GM12878 (cell line): ENCODE measurements around the gene DTX4. TPM values are rescaled to one million over a fixed set of nuclear protein-coding genes. Genes with fewer than 3 reads are reported as not detected.

Experiments used
- ATAC-seq: fragments of 200-7000 bp; cut with Tn5 transposase; 3 replicates; pipeline ENCODE4 v1.9.1; 2020; ENCODE audit warnings: mild to moderate bottlenecking, moderate library complexity
- BruUV-seq: library from RNA; stranded (reverse); fragments of 400-500 nt; replicated peaks from 2 replicates; lab custom pipeline; 2021; lab: Mats Ljungman, UMichigan
- CTCF ChIA-PET: fragments of 300-600 bp; sonication (Branson Sonifier 250); formaldehyde crosslinking; extraction: SDS; loops from one replicate; lab custom pipeline; 2021; ENCODE audit warnings: inconsistent platforms; lab: Yijun Ruan, JAX
- POLR2A ChIA-PET: fragments of 350-600 bp; formaldehyde crosslinking; extraction: SDS; loops from one replicate; lab custom pipeline; 2021; ENCODE audit warnings: inconsistent platforms; lab: Charles Lee
- RAD21 ChIA-PET: fragments of 300-600 bp; sonication (Branson Sonifier 250); formaldehyde crosslinking; loops from one replicate; lab custom pipeline; 2023; ENCODE audit warnings: antibody characterized with exemption; ENCODE audit not compliant: unreplicated experiment; lab: Charles Lee
- SMC1A ChIA-PET: fragments of 300-600 bp; sonication (Branson Sonifier 250); formaldehyde crosslinking; loops from one replicate; lab custom pipeline; 2023; ENCODE audit not compliant: unreplicated experiment, uncharacterized antibody; lab: Charles Lee
- DNase-seq: peaks from one replicate; pipeline ENCODE4 v3.0.0-alpha.2; 2011; ENCODE audit warnings: low read depth, low spot score
- FAIRE-seq: peaks from 3 replicates; lab custom pipeline; 2011; peaks lifted over from hg19 to GRCh38; lab: Jason Lieb, UNC
- H2AFZ ChIP-seq: 2 replicates; pipeline ENCODE4 v1.6.0; 2011; ENCODE audit warnings: low read depth, low read length, control low read depth; ENCODE audit not compliant: control insufficient read depth
- H3K27ac ChIP-seq: 2 replicates; pipeline ENCODE4 v1.5.1; 2011; ENCODE audit warnings: control low read depth; ENCODE audit not compliant: control insufficient read depth, insufficient read depth
- H3K27me3 ChIP-seq, 2 experiments: replicated peaks in 1 of 2; 2 replicates each; pipeline versions ENCODE4 v1.6.0 to v1.6.1; 2011; ENCODE audit warnings: low read length in 1 of 2; ENCODE audit not compliant: control insufficient read depth in 2 of 2, insufficient read depth in 2 of 2
- H3K36me3 ChIP-seq, 2 experiments: 2 replicates each; pipeline ENCODE4 v1.5.1; 2011; ENCODE audit warnings: low read length in 1 of 2; ENCODE audit not compliant: control insufficient read depth in 2 of 2, insufficient read depth in 2 of 2
- H3K4me1 ChIP-seq: 2 replicates; pipeline ENCODE4 v1.6.1; 2011; ENCODE audit warnings: mild to moderate bottlenecking, low read length, moderate library complexity, mixed read lengths; ENCODE audit not compliant: control insufficient read depth, insufficient read depth
- H3K4me2 ChIP-seq: 2 replicates; pipeline ENCODE4 v1.6.0; 2011; ENCODE audit warnings: control low read depth; ENCODE audit not compliant: control insufficient read depth, insufficient read depth
- H3K4me3 ChIP-seq: fragments of 200-600 bp; sonication (generic); 2 replicates; pipeline ENCODE4 v1.5.1; 2016
- H3K79me2 ChIP-seq: 2 replicates; pipeline ENCODE4 v1.6.0; 2011; ENCODE audit warnings: low read length; ENCODE audit not compliant: control insufficient read depth, insufficient read depth
- H3K9ac ChIP-seq: 2 replicates; pipeline ENCODE4 v1.8.0; 2011; ENCODE audit warnings: low read length, control low read depth, mixed read lengths; ENCODE audit not compliant: control insufficient read depth, insufficient read depth
- H3K9me3 ChIP-seq: replicated peaks from 3 replicates; pipeline ENCODE4 v1.5.1; 2011; ENCODE audit warnings: mild to moderate bottlenecking, low read length; ENCODE audit not compliant: control insufficient read depth, insufficient read depth
- H4K20me1 ChIP-seq: 2 replicates; pipeline ENCODE4 v1.6.0; 2011; ENCODE audit not compliant: control insufficient read depth, insufficient read depth
- ATF3 ChIP-seq: IDR thresholded peaks from 2 replicates; pipeline ENCODE4 v1.6.1; 2011; ENCODE audit warnings: low read depth, mild to moderate bottlenecking, low read length, moderate library complexity, borderline replicate concordance; ENCODE audit errors: extremely low read depth
- CBFB ChIP-seq: IDR thresholded peaks from 2 replicates; pipeline ENCODE4 v1.6.1; 2016; ENCODE audit warnings: antibody characterized with exemption, low read depth
- CBX5 ChIP-seq: sonication (generic); IDR thresholded peaks from 2 replicates; pipeline ENCODE4 v1.6.1; 2016; ENCODE audit warnings: low read depth, moderate library complexity, mild to moderate bottlenecking, inconsistent platforms
- KAT2A ChIP-seq: conservative IDR thresholded peaks from 2 replicates; pipeline ENCODE4 v1.6.1; 2011; ENCODE audit warnings: low read depth, low read length; ENCODE audit not compliant: control insufficient read depth
- MEF2A ChIP-seq: IDR thresholded peaks from 2 replicates; pipeline ENCODE4 v1.6.1; 2011; ENCODE audit warnings: low read depth, mild to moderate bottlenecking, low read length, moderate library complexity; ENCODE audit not compliant: insufficient read depth
- MTA2 ChIP-seq: fragments of 450-650 bp; IDR thresholded peaks from 2 replicates; pipeline ENCODE4 v1.6.1; 2016; ENCODE audit warnings: low read depth, mild to moderate bottlenecking, moderate library complexity
- NFIC ChIP-seq: IDR thresholded peaks from 2 replicates; pipeline ENCODE4 v1.6.1; 2012; ENCODE audit warnings: low read depth, mild to moderate bottlenecking, inconsistent platforms, low read length, moderate library complexity
- PML ChIP-seq: IDR thresholded peaks from 2 replicates; pipeline ENCODE4 v1.6.1; 2012; ENCODE audit warnings: low read length, inconsistent platforms
- SP1 ChIP-seq: IDR thresholded peaks from one replicate; pipeline ENCODE4 v1.6.1; 2011; ENCODE audit warnings: low read depth, low read length
- SPI1 ChIP-seq: IDR thresholded peaks from 2 replicates; pipeline ENCODE4 v1.6.1; 2011; ENCODE audit warnings: low read depth, mild to moderate bottlenecking, low read length, moderate library complexity, borderline replicate concordance; ENCODE audit not compliant: insufficient read depth
- WGBS: methylation state at CpG from one replicate; pipeline ENCODE4 v1.1.6; 2016; ENCODE audit warnings: low lambda C conversion rate; ENCODE audit not compliant: insufficient replicate concordance, insufficient coverage; ENCODE audit errors: missing lambda C conversion rate; 5-methylcytosine and 5-hydroxymethylcytosine counted together
- in situ Hi-C: fragments of 300-500 bp; cut with MboI; formaldehyde crosslinking; loops from 9 replicates; pipeline ENCODE4 v1.14.3; 2018; ENCODE audit warnings: mixed read lengths
- intact Hi-C: fragments of 100-400 bp; cut with micrococcal nuclease; formaldehyde crosslinking; loops from one replicate; pipeline ENCODE4 v1.14.2; 2022; ENCODE audit not compliant: unreplicated experiment
- polyA plus RNA-seq, 11 experiments: library from polyadenylated mRNA; depleted of rRNA in 4 of 11; unstranded in 6 of 11; stranded (reverse) in 5 of 11; fragments of >200 nt; fragmentation: Nextera tagmentation in 4 of 11; fragmentation: Illumina TruSeq in 1 of 11; extraction: Ambion mirVana in 4 of 11; extraction: Trizol in 1 of 11; gene quantifications; 1 replicate in 1 of 11; 2 replicates in 10 of 11; pipeline versions ENCODE4 v1.2.1 to v1.2.3, GENCODE V29; 2011 to 2016; ENCODE audit warnings: inconsistent platforms in 2 of 11, missing spikeins in 2 of 11, low read depth in 1 of 11
- total RNA-seq, 4 experiments: library from RNA; depleted of rRNA in 3 of 4; stranded (reverse); fragments of >200 nt in 3 of 4; fragmentation: Illumina TruSeq in 1 of 4; extraction: Trizol in 1 of 4; gene quantifications; 2 replicates each; pipeline versions ENCODE4 v1.2.1 to v1.2.3, GENCODE V29; 2013 to 2021

Gene DTX4
- total and polyA plus RNA-seq, 10 of the 15 experiments (the other 5 are each of a cell fraction or from before 2014, with no cell fraction given) = 3.8 to 25.8 (median 10.5) TPM

DNA sequence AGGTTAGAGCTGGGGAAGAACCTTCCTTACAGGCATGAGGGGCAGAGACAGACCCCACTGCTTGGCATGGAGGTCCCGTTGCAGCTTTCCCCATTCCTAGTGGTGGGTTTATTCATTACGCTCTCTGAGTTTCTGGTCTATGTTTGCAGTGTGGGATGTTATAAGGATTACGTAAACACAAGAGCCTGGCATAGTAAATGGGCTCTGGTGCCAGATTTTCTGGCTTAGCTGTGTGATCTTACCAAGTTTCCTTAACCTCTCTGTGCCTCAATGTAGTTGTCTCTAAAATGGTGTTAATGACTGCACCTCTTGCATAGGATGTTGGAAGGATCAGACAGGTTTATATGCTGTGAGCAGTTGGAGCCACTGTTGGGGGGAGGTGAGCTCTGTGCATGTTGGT lies 15.1 kb downstream of the DTX4 start:
- no TSS peak for BruUV-seq
- Histone ChIP-seq H3K4me1 (peaks cover 10% of the 10 kb centered on the region), H3K79me2 (peaks cover 14% of the 10 kb centered on the region), H3K9ac (no peak overlapping the region; the same call in 1 of the 2 replicates), H3K27ac (no peak overlapping the region), H3K27me3 (no peaks in the 10 kb centered on the region), H3K4me2 (no peak overlapping the region), H3K9me3 (no peaks in the 10 kb centered on the region), H3K36me3 (peaks cover 18 to 35% of the 10 kb centered on the region in 2 experiments; a peak in 3 of 4 replicates), H4K20me1 (no peaks in the 10 kb centered on the region), H2AFZ (no peak overlapping the region), H3K4me3 (no peak overlapping the region)
- WGBS = 98% methylated on average over 3 of the region's 3 CpGs
- ChIA-PET SMC1A (interaction anchor here (0.7 to 6.6 kb wide), 7 partner anchors 13 to 31 kb away, joined by 3 to 123 read pairs (median 7); partner anchors contain the start of genes DTX4 and MPEG1), RAD21 (interaction anchor here (0.9 to 3.7 kb wide), 8 partner anchors 13 to 80 kb away, joined by 3 to 78 read pairs (median 5); partner anchors contain the start of genes DTX4 and MPEG1), CTCF (interaction anchor here (0.7 to 33.5 kb wide), 12 partner anchors 7 to 129 kb away, joined by 3 to 1180 read pairs (median 9); partner anchors contain the start of genes DTX4 and MPEG1), POLR2A (interaction anchor here (1.1 to 3.9 kb wide), 4 partner anchors 12 to 19 kb away, joined by 3 to 32 read pairs (median 10); partner anchors contain the start of gene DTX4)
- ATAC-seq = no peak
- FAIRE-seq = no peak
- DNase-seq = no peak
- no peak for TF ChIP-seq CBX5
- no peak for TF ChIP-seq NFIC
- TF ChIP-seq KAT2A = no peak
- TF ChIP-seq MEF2A = no peak
- no peak for TF ChIP-seq PML
- TF ChIP-seq SP1 = no peak
- intact Hi-C loops (no loop called here), in situ Hi-C loops (loop anchor here (25.0 kb wide), 1 partner anchor 1575 kb away; the partner anchor contains the start of gene MS4A15)

DNA sequence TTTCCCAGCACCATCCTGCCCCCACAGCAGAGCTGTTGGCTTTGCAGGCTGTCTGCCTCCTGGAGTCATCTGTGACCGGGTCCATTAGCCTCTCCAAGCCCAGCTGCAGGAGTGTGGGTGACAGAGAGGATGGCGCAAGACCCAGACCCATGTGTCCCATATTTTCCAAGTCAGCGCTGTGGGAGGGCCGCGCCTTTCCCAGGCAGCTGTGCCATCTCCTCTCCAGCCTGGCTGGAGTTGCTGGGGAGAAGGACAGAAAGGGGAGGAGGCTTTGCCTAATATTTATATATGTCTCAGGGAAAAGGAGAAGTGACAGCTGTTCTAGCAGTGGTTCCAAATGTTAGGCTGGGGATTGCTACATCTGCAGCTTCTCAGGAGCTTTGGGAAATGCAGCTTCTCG lies 15.7 kb downstream of the DTX4 start:
- H2AFZ ChIP-seq = no peak overlapping the region
- intact Hi-C loops (no loop called here), in situ Hi-C loops (loop anchor here (25.0 kb wide), 1 partner anchor 1575 kb away; the partner anchor contains the start of gene MS4A15)
- H3K9ac ChIP-seq = no peak overlapping the region
- FAIRE-seq (no peak), ATAC-seq (no peak), DNase-seq (no peak)
- H3K79me2 ChIP-seq = peaks cover 14% of the 10 kb centered on the region
- H3K36me3 ChIP-seq = peaks cover 18 to 35% of the 10 kb centered on the region in 2 experiments; a peak in 3 of 4 replicates
- 82% methylated on average over 6 of the region's 6 CpGs for WGBS
- RAD21 ChIA-PET = interaction anchor here (1.7 to 3.7 kb wide), 5 partner anchors 13 to 79 kb away, joined by 3 to 78 read pairs (median 4); partner anchors contain the start of gene DTX4
- no peaks in the 10 kb centered on the region for H3K27me3 ChIP-seq
- POLR2A ChIA-PET = interaction anchor here (1.1 to 3.9 kb wide), 4 partner anchors 12 to 18 kb away, joined by 3 to 32 read pairs (median 10); partner anchors contain the start of gene DTX4
- H3K27ac ChIP-seq = no peak overlapping the region
- SMC1A ChIA-PET = interaction anchor here (0.5 to 6.6 kb wide), 5 partner anchors 13 to 38 kb away, joined by 3 to 123 read pairs (median 7); partner anchors contain the start of genes DTX4 and MPEG1
- TF ChIP-seq ATF3 = no peak
- TF ChIP-seq CBFB = no peak
- 0 out of 2 replicates have a peak, but pooled peaks have one; percentile 5 for TF ChIP-seq SPI1
- no peak for TF ChIP-seq MTA2
- H3K4me3 ChIP-seq = no peak overlapping the region
- H3K4me1 ChIP-seq = peaks cover 10% of the 10 kb centered on the region
- CTCF ChIA-PET = interaction anchor here (0.7 to 33.5 kb wide), 9 partner anchors 8 to 129 kb away, joined by 3 to 1180 read pairs (median 11); partner anchors contain the start of genes DTX4 and MPEG1
- BruUV-seq = no TSS peak
- no peak overlapping the region for H3K4me2 ChIP-seq
- no peaks in the 10 kb centered on the region for H4K20me1 ChIP-seq
- H3K9me3 ChIP-seq = no peaks in the 10 kb centered on the region
